ENCODE results near the gene CELF2. TPM values are rescaled to one million over a fixed set of nuclear protein-coding genes. Genes with fewer than 3 reads are reported as not detected.

The CELF2 gene
- total and polyA plus RNA-seq, 2 of the 4 experiments (the other 2 are of a cell fraction), result 3.5 to 6.6 TPM

GRCh38 chr10:11263767-11264166 lies 246.1 kb downstream of the CELF2 start:
- Histone ChIP-seq H4K20me1 (ENCODE audit: insufficient read depth, low read length) (no peaks in the 10 kb centered on the region), H3K14ac (replicated peaks; ENCODE audit: low read depth, low read length) (no peak overlapping the region), H4K91ac (ENCODE audit: insufficient read depth, low read depth, low read length) (no peak overlapping the region), H4K5ac (ENCODE audit: low read depth, low read length) (no peak overlapping the region), H2BK5ac (ENCODE audit: low read depth, low read length, poor library complexity, severe bottlenecking) (no peak overlapping the region), H2BK20ac (ENCODE audit: low read depth, low read length) (no peak overlapping the region), H3K27me3 (ENCODE audit: control insufficient read depth, insufficient read depth, low read length) (no peaks in the 10 kb centered on the region), H3K4ac (ENCODE audit: low read depth, low read length) (no peak overlapping the region), H3K27ac (ENCODE audit: insufficient read depth, low read length) (no peak overlapping the region), H2AFZ (replicated peaks; ENCODE audit: low read length, poor library complexity) (no peak overlapping the region), H2BK120ac (ENCODE audit: low read depth, low read length) (no peak overlapping the region), H2AK5ac (ENCODE audit: low read depth, low read length) (no peak overlapping the region), H3K36me3 (ENCODE audit: control insufficient read depth, insufficient read depth, low read length) (no peaks in the 10 kb centered on the region), H4K8ac (ENCODE audit: low read depth in 2 of 2, low read length in 2 of 2) (no peak overlapping the region), H3K56ac (ENCODE audit: extremely low read depth, insufficient read depth, low read length) (no peak overlapping the region), H3K18ac (ENCODE audit: low read depth, low read length) (no peak overlapping the region), H3K79me1 (ENCODE audit: low read depth in 1 of 2, low read length in 2 of 2) (no peaks in the 10 kb centered on the region), H3K4me3 (ENCODE audit: insufficient read depth, low read depth, low read length) (no peak overlapping the region), H3K4me2 (ENCODE audit: low read depth, low read length) (no peak overlapping the region), H2BK15ac (ENCODE audit: low read depth, low read length) (no peak overlapping the region), H3K4me1 (ENCODE audit: control insufficient read depth, insufficient read depth, low read length) (no peaks in the 10 kb centered on the region; the same call in 1 of the 2 replicates), H3K9me3 (ENCODE audit: control insufficient read depth, insufficient read depth, low read length) (no peaks in the 10 kb centered on the region), H3K9me1 (ENCODE audit: insufficient read depth, low read length) (no peaks in the 10 kb centered on the region), H3K9ac (ENCODE audit: low read depth, low read length) (no peak overlapping the region), H2AK9ac (replicated peaks; ENCODE audit: low read depth, low read length, poor library complexity) (no peak overlapping the region), H3K23ac (ENCODE audit: low read depth, low read length) (no peak overlapping the region)
- TF ChIP-seq MAZ (IDR thresholded peaks at IDR 0.05; ENCODE audit: borderline replicate concordance, low read depth, low read length) (no peak), RAD21 (IDR thresholded peaks at IDR 0.05; ENCODE audit: low read length) (no peak), BHLHE40 (IDR thresholded peaks at IDR 0.05; ENCODE audit: low read depth, low read length) (no peak), MXI1 (IDR thresholded peaks at IDR 0.05; ENCODE audit: borderline replicate concordance, low read depth, low read length) (no peak), USF2 (IDR thresholded peaks at IDR 0.05; ENCODE audit: low read depth, low read length) (no peak), FOS (IDR thresholded peaks at IDR 0.05; ENCODE audit: low read depth, low read length) (no peak), CEBPB (IDR thresholded peaks at IDR 0.05; ENCODE audit: low read depth, low read length) (no peak), CTCF (conservative IDR thresholded peaks at IDR 0.05; ENCODE audit: low read depth, low read length) (no peak)
- CTCF ChIA-PET, result no interaction called here
- DNase-seq (no peak), ATAC-seq (ENCODE audit: low read depth) (no peak)
- no TSS peak for BruUV-seq (replicated peaks)
- intact Hi-C loops (cut with micrococcal nuclease) (no loop called here), in situ Hi-C loops (cut with MboI; ENCODE audit: low sequenced_read_pairs) (no loop called here), dilution Hi-C loops (cut with HindIII; ENCODE audit: low sequenced_read_pairs, unreplicated experiment) (no loop called here)
- POLR2A ChIA-PET (ENCODE audit: unreplicated experiment), result no interaction called here
- 80% methylated on average over 2 of the region's 3 CpGs; no CpG with 5 or more reads in 1 of the 2 experiments for WGBS, 2 experiments (ENCODE audit: extremely low coverage in 2 of 2, insufficient read length in 1 of 2)
